Gastrocnemius medialis (tissue), 4 donors: ENCODE data around the gene SRD5A3.
"Not testable (repeated sequence)": the region's sequence is repeated elsewhere in the genome, so short reads cannot be mapped to it uniquely, and the experiment has no call there.

Experiments used
- CTCF ChIP-seq, 5 experiments: fragments of 450-650 bp in 3 of 5; fragments of 200-600 bp in 2 of 5; sonication (generic) in 2 of 5; IDR thresholded peaks in 4 of 5; conservative IDR thresholded peaks in 1 of 5; 1 replicate in 4 of 5; 2 replicates in 1 of 5; pipeline ENCODE4 v1.5.1; 2016 to 2019; ENCODE audit warnings: antibody characterized with exemption in 5 of 5, mild to moderate bottlenecking in 3 of 5, moderate library complexity in 3 of 5
- POLR2A ChIP-seq, 2 donors: fragments of 450-650 bp; IDR thresholded peaks; one replicate each; pipeline ENCODE4 v1.6.1; 2017; ENCODE audit warnings: antibody characterized with exemption in 2 of 2, mild to moderate bottlenecking in 2 of 2, moderate library complexity in 2 of 2

DNA sequence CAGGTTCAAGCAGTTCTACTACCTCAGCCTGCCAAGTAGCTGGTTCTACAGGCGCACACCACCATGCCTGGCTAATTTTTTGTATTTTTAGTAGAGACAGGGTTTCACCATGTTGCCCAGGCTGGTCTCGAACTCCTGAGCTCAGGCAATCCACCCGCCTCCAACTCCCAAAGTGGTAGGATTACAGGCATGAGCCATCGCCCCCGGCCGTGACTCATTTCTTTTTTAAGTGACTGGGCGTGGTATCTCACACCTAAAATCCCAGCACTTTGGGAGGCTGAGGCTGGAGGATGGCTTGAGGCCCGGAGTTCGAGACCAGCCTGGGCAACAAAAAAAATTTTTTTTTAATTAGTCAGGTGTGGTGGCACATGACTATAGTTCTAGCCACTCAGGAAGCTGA, 16.9 kb downstream of the SRD5A3 start:
- TF ChIP-seq CTCF (IDR thresholded peaks at IDR 0.05 in 4 of 5, conservative IDR thresholded peaks at IDR 0.05 in 1 of 5); POLR2A (IDR thresholded peaks at IDR 0.05): not testable (repeated sequence)
